BLaER1 (cell line): ENCODE data around the gene GSTP1.
"Not testable (repeated sequence)": the region's sequence is repeated elsewhere in the genome, so short reads cannot be mapped to it uniquely, and the experiment has no call there.

ENCODE experiments used
- H3K27ac ChIP-seq: shearing (Covaris generic); formaldehyde crosslinking; 2 replicates; pipeline ENCODE4 v1.8.1; 2022
- H3K27me3 ChIP-seq: shearing (Covaris generic); formaldehyde crosslinking; 2 replicates; pipeline ENCODE4 v1.8.1; 2022
- H3K36me3 ChIP-seq: shearing (Covaris generic); formaldehyde crosslinking; 2 replicates; pipeline ENCODE4 v1.8.1; 2022
- H3K4me1 ChIP-seq: shearing (Covaris generic); formaldehyde crosslinking; 2 replicates; pipeline ENCODE4 v1.8.1; 2022
- H3K4me2 ChIP-seq: shearing (Covaris generic); formaldehyde crosslinking; 2 replicates; pipeline ENCODE4 v1.8.1; 2022
- H3K4me3 ChIP-seq: shearing (Covaris generic); formaldehyde crosslinking; 2 replicates; pipeline ENCODE4 v1.8.1; 2022
- H3K9ac ChIP-seq: shearing (Covaris generic); formaldehyde crosslinking; 2 replicates; pipeline ENCODE4 v1.8.1; 2022
- H3K9me3 ChIP-seq: shearing (Covaris generic); formaldehyde crosslinking; 2 replicates; pipeline ENCODE4 v1.8.1; 2022
- H4K20me1 ChIP-seq: shearing (Covaris generic); formaldehyde crosslinking; 2 replicates; pipeline ENCODE4 v1.8.1; 2022
- Cebpa-rat ChIP-seq: shearing (Covaris generic); IDR thresholded peaks from 2 replicates; pipeline ENCODE4 v1.8.1; 2022

The GSTP1 gene

DNA sequence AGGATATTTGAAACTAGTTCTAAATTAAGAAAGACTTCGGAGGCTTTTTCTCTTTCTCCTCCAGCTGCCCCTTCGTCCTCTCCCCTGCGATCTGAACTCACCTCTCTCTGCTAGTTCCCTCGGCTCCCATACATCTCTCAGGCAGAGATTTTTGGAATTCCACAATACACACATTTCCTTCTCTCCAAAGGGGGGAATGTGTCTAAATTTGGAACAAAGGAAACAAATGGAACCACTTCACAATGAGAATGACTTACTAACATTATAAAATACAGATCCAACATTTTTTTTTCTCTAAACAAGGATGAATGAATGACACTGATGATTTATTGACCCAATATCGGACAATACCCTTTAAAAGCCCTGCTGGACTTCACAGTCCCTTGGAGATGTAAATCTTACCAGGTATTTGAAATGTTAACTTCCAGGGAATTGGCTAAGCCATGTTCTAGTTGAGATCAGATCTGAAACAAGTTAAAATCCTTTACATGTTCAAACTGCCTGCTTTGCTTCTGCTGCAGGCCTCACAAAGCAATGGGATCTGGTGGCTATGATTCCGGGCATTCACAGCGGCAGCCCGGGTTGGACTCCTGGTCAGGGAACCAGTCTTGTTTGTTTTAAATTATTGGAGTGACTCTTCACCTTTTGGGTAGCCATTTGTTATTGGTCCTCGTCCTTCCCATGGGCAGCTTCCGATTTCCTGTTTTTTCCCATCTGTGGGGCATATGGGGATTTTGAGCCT, 20.5 kb upstream of the GSTP1 start:
- Histone ChIP-seq H3K27me3 (no peaks in the 10 kb centered on the region), H3K36me3 (no peaks in the 10 kb centered on the region), H3K4me2 (peak overlapping the region; percentile 69), H3K27ac (peak overlapping the region; percentile 75; the same call in 1 of the 2 replicates), H4K20me1 (no peaks in the 10 kb centered on the region), H3K4me1 (peaks cover 62% of the 10 kb centered on the region), H3K9ac (peak overlapping the region; percentile 11; the same call in 1 of the 2 replicates), H3K4me3 (no peak overlapping the region), H3K9me3 (no peaks in the 10 kb centered on the region)
- no peak for TF ChIP-seq Cebpa-rat

DNA sequence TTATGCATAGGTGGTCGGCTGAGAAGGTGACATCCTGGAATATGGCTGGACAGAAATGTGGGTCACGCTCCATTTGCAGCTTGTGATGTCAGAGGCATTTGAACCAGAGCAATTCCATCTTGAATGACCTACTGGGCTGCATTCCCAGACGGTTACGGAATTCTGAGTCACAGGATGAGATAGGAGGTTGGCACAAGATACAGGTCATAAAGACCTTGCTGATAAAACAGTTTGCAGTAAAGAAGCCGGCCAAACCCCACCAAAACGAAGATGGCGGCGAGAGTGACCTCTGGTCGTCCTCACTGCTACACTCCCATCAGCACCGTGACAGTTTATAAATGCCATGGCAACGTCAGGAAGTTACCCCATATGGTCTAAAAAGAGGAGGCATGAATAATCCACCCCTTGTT, 19.9 kb upstream of the GSTP1 start:
- not testable (repeated sequence) for H3K9me3 ChIP-seq, H4K20me1 ChIP-seq, H3K27ac ChIP-seq, H3K9ac ChIP-seq, H3K4me3 ChIP-seq, H3K4me2 ChIP-seq, H3K27me3 ChIP-seq, H3K36me3 ChIP-seq
- peaks cover 56% of the 10 kb centered on the region for H3K4me1 ChIP-seq

DNA sequence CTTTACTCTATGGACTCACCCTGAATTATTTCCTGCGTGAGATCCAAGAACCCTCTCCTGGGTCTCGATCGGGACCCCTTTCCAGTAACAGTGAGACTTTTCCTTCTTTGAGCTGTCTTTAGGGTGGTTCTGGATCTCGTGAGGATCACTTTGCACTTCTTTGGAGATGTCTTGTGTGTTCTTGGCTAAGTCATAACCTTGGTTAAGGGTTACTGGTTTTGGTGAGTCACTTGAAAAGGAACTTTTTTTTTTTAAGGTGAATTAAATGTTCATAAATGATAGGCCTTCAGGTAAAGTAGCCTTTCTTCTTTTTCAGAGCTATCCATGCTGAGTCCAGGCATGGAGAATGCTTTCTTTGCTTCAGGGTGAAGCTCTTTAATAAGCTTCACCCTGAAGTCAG, 19.4 kb upstream of the GSTP1 start:
- Histone ChIP-seq H3K4me3 (no peak overlapping the region), H3K27me3 (no peaks in the 10 kb centered on the region), H3K27ac (no peak overlapping the region), H3K4me2 (no peak overlapping the region), H4K20me1 (no peaks in the 10 kb centered on the region), H3K4me1 (peaks cover 51% of the 10 kb centered on the region), H3K9me3 (no peaks in the 10 kb centered on the region), H3K36me3 (no peaks in the 10 kb centered on the region), H3K9ac (no peak overlapping the region)
- TF ChIP-seq Cebpa-rat: no peak

DNA sequence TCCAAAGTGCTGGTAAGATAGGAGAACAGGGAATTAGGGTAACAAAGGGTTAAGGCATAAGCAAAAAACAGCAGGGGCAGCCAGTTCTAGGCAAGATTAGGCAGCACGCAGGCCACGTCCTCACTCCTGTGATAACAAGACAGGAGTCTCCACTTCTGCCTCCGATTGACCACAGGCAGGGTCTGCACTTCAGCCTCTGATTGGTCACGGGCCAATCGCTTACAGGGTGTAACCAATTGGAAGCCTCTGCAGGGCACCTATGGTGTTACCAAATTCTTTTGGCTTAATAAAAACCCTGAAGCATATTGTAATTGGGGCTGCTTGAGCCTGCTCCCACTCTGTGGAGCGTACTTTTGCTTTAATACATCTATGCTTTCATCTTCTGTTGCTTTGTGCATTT, 12.2 kb upstream of the GSTP1 start:
- no peak for TF ChIP-seq Cebpa-rat
- Histone ChIP-seq H3K4me3 (no peak overlapping the region), H3K9me3 (0 out of 2 replicates have a peak, but pooled peaks cover 3% of the 10 kb centered on the region), H3K9ac (no peak overlapping the region), H3K4me2 (no peak overlapping the region), H3K27ac (no peak overlapping the region), H3K27me3 (no peaks in the 10 kb centered on the region), H3K4me1 (peaks cover 13% of the 10 kb centered on the region), H3K36me3 (no peaks in the 10 kb centered on the region), H4K20me1 (no peaks in the 10 kb centered on the region)

DNA sequence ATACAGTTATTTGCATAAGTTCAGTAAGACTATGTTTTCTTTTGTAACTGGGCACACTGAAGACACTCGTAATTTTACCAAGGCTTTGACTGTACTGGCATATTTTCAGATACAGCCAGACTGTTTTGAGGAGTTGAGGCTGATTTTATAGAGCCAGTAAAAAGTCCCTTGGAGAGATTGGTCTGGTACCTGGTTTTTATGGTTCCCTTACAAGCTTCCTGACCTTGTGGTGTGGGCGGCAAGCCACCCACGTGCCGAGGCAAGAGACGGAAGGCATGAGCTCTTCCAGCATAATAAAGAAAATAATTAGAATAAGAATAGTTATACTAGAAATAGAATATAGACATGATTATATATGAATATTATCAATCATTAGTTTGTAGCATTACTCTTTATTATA, 11.3 kb upstream of the GSTP1 start:
- Histone ChIP-seq H3K4me3 (no peak overlapping the region), H3K9ac (no peak overlapping the region), H3K9me3 (0 out of 2 replicates have a peak, but pooled peaks cover 3% of the 10 kb centered on the region), H3K27me3 (no peaks in the 10 kb centered on the region), H3K27ac (no peak overlapping the region), H3K36me3 (no peaks in the 10 kb centered on the region), H4K20me1 (no peaks in the 10 kb centered on the region), H3K4me1 (peaks cover 13% of the 10 kb centered on the region), H3K4me2 (peak overlapping the region; percentile 77)
- TF ChIP-seq Cebpa-rat: no peak

DNA sequence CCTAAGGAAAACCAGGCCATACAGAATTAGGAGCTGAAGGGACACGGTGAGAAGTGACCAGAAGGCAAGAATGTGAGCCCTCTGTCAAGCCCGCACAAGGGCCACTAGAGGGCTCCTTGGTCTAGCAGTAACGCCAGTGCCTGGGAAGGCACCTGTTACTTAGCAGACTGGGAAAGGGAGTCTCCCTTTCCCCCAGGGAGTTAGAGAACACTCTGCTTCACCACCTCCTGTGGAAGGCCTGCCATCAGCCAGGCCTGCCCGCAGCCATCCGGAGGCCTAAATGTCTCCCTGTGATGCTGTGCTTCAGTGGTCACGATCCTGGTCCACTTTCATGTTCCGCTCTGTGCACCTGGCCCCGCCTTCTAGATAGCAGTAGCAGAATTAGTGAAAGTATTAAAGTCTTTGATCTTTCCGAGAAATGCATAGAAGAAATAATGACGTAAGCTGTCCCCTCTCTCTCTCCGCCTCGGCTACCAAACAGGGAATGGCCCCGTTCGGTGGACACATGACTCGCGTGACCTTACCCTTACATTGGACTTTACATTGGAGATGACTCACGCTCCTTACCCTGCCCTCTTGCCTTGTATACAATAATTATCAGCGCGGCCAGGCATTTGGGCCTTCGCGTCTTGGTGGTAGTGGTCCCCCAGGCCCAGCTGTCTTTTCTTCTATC, 10.7 kb upstream of the GSTP1 start:
- H4K20me1 ChIP-seq: no peaks in the 10 kb centered on the region
- H3K27ac ChIP-seq: no peak overlapping the region
- no peak for TF ChIP-seq Cebpa-rat
- H3K4me2 ChIP-seq: peak overlapping the region; percentile 77
- peaks cover 13% of the 10 kb centered on the region for H3K4me1 ChIP-seq
- H3K27me3 ChIP-seq: no peaks in the 10 kb centered on the region
- no peak overlapping the region for H3K4me3 ChIP-seq
- no peak overlapping the region for H3K9ac ChIP-seq
- no peaks in the 10 kb centered on the region for H3K36me3 ChIP-seq
- 0 out of 2 replicates have a peak, but pooled peaks cover 3% of the 10 kb centered on the region for H3K9me3 ChIP-seq

DNA sequence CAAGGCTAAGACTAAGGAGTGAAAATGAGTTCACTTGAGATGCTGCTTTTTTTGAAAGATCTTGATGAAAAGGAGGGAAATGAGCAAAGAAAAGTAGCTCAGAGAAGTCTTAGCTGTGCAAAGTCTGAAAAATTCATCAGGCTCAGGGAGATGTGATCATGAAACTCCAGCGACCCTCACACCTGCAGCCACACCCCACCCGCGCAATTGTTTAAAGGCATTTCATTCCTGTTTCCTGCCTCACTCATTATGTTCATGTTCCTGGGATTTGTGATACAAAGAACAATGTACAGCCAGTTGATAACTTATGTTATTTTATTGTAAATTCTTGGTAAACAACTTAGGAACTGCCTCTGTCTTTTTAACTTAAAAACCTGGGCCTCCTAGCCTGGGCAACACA, 8.7 kb upstream of the GSTP1 start:
- Histone ChIP-seq H3K9me3 (0 out of 2 replicates have a peak, but pooled peaks cover 3% of the 10 kb centered on the region), H4K20me1 (no peaks in the 10 kb centered on the region), H3K36me3 (no peaks in the 10 kb centered on the region), H3K27ac (no peak overlapping the region), H3K9ac (no peak overlapping the region), H3K27me3 (no peaks in the 10 kb centered on the region), H3K4me1 (peaks cover 34% of the 10 kb centered on the region), H3K4me3 (no peak overlapping the region), H3K4me2 (no peak overlapping the region)
- TF ChIP-seq Cebpa-rat: no peak

DNA sequence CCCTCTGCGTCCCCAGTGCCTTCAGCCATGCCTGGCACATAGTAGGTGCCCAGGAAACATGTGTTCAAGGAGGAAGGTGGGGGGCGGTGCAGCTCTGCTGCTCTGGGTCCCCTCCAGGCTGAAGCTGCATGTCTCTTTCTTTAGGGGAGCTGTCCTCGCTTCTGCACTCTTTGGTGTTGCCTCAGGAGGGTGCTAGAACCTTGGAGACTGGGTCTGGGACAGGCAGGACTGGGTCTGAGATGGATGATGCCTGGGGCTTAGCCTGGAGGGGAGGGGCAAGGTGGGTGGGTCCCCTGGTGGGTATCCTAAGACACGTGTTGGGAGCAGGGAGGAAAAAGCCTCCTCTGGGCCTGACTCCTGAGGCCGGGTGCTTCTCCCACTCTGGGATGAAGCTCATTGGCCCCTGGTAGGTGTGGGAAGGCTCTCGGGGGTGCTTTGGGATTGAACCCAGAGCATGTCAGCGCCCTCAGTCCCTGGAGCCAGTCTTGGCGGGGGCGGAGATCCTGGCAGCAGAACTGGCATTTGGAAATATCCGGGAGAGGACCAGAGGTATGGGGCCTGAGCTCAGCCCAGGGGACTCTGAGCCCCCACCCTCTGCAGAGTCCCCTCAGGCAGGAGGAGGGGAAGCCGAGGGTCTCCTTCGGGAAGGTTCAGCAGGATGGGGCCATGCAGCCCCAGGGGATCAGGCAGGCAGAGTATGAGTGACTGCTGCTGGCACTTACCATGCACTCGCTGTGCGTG, 6.7 kb upstream of the GSTP1 start:
- Histone ChIP-seq H3K4me1 (peaks cover 52% of the 10 kb centered on the region), H4K20me1 (no peaks in the 10 kb centered on the region), H3K27me3 (peaks cover 7% of the 10 kb centered on the region), H3K9me3 (no peaks in the 10 kb centered on the region), H3K4me3 (no peak overlapping the region), H3K4me2 (no peak overlapping the region), H3K9ac (no peak overlapping the region), H3K27ac (no peak overlapping the region), H3K36me3 (no peaks in the 10 kb centered on the region)
- TF ChIP-seq Cebpa-rat: no peak

DNA sequence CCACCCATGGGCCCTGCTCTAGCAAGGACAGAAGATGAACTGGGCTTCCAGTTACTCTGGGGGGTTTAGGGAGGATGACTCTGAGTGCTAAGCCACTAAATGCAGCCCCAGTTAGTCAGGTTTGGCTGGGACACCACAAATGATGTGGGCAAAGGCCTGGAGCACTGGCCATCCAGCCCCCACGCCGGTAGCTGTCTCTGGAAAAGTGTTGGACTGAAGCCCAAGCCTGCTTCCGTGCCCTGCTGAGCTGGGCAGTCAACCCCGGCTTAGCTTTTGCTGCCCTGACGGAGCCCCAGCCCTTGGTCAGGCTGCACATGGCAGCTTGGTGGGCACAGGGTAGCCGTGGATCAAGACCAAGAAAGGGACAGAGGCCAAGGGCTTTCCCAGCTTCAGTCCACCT, 5.7 kb upstream of the GSTP1 start:
- no peak overlapping the region for H3K9ac ChIP-seq
- H3K4me3 ChIP-seq: no peak overlapping the region
- H3K4me2 ChIP-seq: no peak overlapping the region
- peaks cover 7% of the 10 kb centered on the region for H3K27me3 ChIP-seq
- H3K9me3 ChIP-seq: no peaks in the 10 kb centered on the region
- no peaks in the 10 kb centered on the region for H4K20me1 ChIP-seq
- peaks cover 54% of the 10 kb centered on the region for H3K4me1 ChIP-seq
- H3K27ac ChIP-seq: no peak overlapping the region
- H3K36me3 ChIP-seq: no peaks in the 10 kb centered on the region
- TF ChIP-seq Cebpa-rat: no peak

DNA sequence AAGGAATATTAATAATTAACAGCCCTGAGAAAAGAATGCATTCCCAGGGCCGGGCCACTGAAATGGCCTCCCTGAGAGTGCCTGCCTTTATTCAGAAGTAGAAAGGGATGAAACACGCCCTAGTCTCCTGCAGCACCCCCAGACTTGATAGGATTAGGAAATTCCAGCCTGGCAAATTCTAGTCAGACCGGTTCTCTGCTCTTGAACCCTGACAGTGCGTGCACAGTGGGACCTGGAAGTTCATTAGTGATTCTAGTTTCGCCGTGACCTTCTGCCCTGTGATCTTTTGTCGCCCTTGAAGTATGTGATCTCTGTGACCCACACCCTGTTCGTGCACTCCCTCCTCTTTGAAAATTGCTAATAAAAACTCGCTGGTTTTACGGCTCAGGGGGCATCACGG, 2.1 kb upstream of the GSTP1 start:
- H3K9me3 ChIP-seq: no peaks in the 10 kb centered on the region
- H3K9ac ChIP-seq: no peak overlapping the region

More for the DNA sequence above, 2.1 kb upstream of the GSTP1 start:
- H4K20me1 ChIP-seq: peaks cover 24% of the 10 kb centered on the region
- H3K4me3 ChIP-seq: no peak overlapping the region
- H3K4me1 ChIP-seq: peaks cover 73% of the 10 kb centered on the region
- H3K27me3 ChIP-seq: peaks cover 7% of the 10 kb centered on the region
- H3K36me3 ChIP-seq: peaks cover 20% of the 10 kb centered on the region
- no peak for TF ChIP-seq Cebpa-rat
- H3K27ac ChIP-seq: no peak overlapping the region
- peak overlapping the region; percentile 99 for H3K4me2 ChIP-seq
